ENCODE measurements around the gene TRAPPC10. TPM values are rescaled to one million over a fixed set of nuclear protein-coding genes. Genes with fewer than 3 reads are reported as not detected.

TRAPPC10 gene
- total and polyA plus RNA-seq, 7 donors = 8.4 to 27.3 (median 19.6) TPM

DNA sequence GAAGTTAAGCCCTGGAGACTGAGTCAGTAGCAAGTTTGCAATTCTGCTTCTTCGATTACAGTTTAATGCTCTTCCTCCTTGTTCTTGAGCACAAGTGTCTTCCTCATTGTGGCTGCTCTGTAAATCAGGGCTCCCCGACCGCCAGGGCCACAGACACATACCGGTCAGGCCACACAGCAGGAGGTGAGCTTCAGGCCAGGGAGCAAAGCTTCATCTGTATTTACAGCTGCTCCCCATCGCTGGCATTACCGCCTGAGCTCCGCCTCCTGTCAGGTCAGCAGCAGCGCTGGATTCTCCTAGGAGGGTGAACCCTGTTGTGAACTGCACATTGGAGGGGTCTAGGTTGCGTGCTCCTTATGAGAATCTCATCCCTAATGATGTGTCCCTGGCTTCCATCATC lies 1.7 kb upstream of the TRAPPC10 start:
- H3K27me3 ChIP-seq = no peaks in the 10 kb centered on the region
- intact Hi-C loops (cut with DNase I) = loop anchor here (10.0 kb wide), 1 partner anchor 444 kb away; the partner anchor contains the start of gene LRRC3
- no peak for DNase-seq
- WGBS, 2 donors = 79 to 83% methylated on average over 9 of the region's 9 CpGs
- no peaks in the 10 kb centered on the region for H3K36me3 ChIP-seq
- no peak overlapping the region for H3K27ac ChIP-seq
- H3K4me3 ChIP-seq = no peak overlapping the region
- peaks cover 0 to 52% (median 38%) of the 10 kb centered on the region in 4 donors for H3K4me1 ChIP-seq
- TF ChIP-seq EP300 (IDR thresholded peaks at IDR 0.05) (no peak), POLR2AphosphoS5 (IDR thresholded peaks at IDR 0.05) (no peak), POLR2A (IDR thresholded peaks at IDR 0.05) (no peak)
- TF ChIP-seq, protein P1, sequence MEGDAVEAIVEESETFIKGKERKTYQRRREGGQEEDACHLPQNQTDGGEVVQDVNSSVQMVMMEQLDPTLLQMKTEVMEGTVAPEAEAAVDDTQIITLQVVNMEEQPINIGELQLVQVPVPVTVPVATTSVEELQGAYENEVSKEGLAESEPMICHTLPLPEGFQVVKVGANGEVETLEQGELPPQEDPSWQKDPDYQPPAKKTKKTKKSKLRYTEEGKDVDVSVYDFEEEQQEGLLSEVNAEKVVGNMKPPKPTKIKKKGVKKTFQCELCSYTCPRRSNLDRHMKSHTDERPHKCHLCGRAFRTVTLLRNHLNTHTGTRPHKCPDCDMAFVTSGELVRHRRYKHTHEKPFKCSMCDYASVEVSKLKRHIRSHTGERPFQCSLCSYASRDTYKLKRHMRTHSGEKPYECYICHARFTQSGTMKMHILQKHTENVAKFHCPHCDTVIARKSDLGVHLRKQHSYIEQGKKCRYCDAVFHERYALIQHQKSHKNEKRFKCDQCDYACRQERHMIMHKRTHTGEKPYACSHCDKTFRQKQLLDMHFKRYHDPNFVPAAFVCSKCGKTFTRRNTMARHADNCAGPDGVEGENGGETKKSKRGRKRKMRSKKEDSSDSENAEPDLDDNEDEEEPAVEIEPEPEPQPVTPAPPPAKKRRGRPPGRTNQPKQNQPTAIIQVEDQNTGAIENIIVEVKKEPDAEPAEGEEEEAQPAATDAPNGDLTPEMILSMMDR (IDR thresholded peaks at IDR 0.05) = no peak
- H3K9me3 ChIP-seq = no peaks in the 10 kb centered on the region

DNA sequence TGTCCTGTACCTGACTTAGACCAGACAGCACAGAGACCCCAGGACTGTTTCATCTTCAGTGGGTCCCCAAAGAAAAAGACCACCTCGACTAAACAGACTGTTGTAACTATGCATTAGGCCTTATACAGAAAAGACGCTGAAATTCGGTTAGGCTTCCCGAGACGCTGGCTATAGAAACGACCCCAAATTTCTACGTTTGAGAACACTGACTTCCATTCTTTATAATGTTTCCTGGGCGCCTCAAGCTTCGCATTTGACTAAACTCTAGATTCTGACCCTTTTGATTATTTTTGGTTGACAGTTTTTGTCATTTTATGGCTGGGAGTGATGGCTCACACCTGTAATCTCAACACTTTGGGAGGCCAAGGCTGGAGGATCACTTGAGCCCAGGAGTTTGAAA lies 986 bp upstream of the TRAPPC10 start:
- H3K4me1 ChIP-seq = peaks cover 0 to 49% (median 34%) of the 10 kb centered on the region in 4 donors
- intact Hi-C loops (cut with DNase I) = loop anchor here (10.0 kb wide), 1 partner anchor 444 kb away; the partner anchor contains the start of gene LRRC3
- no peaks in the 10 kb centered on the region for H3K9me3 ChIP-seq
- no peaks in the 10 kb centered on the region for H3K36me3 ChIP-seq
- no peak for TF ChIP-seq POLR2AphosphoS5 (IDR thresholded peaks at IDR 0.05)
- H3K27ac ChIP-seq = peak overlapping the region; percentile 85 to 98 (median 98)
- H3K27me3 ChIP-seq = no peaks in the 10 kb centered on the region
- 80 to 84% methylated on average over 9 of the region's 9 CpGs for WGBS, 2 donors
- peak overlapping the region; percentile 59 to 99 (median 78) for H3K4me3 ChIP-seq
- no peak for DNase-seq

DNA sequence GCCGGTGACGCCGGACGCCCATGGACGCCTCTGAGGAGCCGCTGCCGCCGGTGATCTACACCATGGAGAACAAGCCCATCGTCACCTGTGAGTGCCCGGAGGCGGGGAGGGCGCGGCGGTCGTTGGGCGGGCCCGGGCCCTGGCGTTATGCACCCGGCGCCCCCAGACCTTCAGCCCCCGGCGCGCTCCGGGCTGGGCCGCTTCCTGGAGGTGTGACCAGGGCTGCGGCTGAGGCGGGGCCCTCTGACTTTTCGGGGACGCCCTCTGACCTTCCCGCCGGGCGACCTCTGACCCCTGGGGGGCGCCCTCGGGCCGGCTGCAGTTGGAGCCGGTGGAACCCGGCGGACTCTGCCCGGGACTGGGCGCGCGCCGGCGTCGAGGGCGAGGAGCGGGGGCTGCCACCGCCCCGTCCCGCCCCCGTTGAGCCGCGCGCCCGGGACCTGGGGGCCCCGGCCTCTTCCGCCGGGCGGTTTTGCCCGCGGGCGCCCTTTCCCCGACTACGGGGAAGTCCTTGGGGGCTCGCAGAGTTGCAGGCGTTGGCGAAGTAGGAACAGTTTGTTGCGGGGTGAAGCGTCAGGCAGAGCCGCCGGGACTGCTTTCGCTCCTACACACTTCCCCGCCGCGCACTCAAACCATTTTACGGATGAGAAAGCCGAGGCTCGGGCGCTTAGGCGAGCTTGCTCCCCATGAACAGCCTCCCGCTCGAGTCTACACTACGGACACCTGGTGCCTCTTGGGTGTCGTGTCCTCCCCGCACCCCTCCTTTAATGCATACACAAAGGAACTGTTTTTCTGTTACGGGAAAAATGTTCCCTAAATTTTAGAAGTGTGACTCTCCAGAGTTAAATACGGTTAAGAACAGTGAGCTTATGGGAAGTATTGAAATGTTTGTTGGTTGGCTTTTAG lies 618 bp downstream of the TRAPPC10 start:
- 0 to 1% methylated on average over 87 of the region's 87 CpGs for WGBS, 2 donors
- H3K27ac ChIP-seq = peak overlapping the region; percentile 85 to 98 (median 98)
- H3K9me3 ChIP-seq = no peaks in the 10 kb centered on the region
- TF ChIP-seq EP300 (IDR thresholded peaks at IDR 0.05) (no peak), POLR2A (IDR thresholded peaks at IDR 0.05) (no peak), POLR2AphosphoS5 (IDR thresholded peaks at IDR 0.05) (no peak)
- TF ChIP-seq, protein P1 (IDR thresholded peaks at IDR 0.05) = no peak
- H3K27me3 ChIP-seq = no peaks in the 10 kb centered on the region
- H3K4me3 ChIP-seq = peak overlapping the region; percentile 71 to 99 (median 86)
- peak; percentile 74 for DNase-seq
- no peaks in the 10 kb centered on the region for H3K36me3 ChIP-seq
- peaks cover 0 to 42% (median 27%) of the 10 kb centered on the region in 4 donors for H3K4me1 ChIP-seq
- intact Hi-C loops (cut with DNase I) = loop anchor here (2.0 to 10.0 kb wide), 2 partner anchors 286 to 442 kb away; partner anchors contain the start of gene LRRC3

DNA sequence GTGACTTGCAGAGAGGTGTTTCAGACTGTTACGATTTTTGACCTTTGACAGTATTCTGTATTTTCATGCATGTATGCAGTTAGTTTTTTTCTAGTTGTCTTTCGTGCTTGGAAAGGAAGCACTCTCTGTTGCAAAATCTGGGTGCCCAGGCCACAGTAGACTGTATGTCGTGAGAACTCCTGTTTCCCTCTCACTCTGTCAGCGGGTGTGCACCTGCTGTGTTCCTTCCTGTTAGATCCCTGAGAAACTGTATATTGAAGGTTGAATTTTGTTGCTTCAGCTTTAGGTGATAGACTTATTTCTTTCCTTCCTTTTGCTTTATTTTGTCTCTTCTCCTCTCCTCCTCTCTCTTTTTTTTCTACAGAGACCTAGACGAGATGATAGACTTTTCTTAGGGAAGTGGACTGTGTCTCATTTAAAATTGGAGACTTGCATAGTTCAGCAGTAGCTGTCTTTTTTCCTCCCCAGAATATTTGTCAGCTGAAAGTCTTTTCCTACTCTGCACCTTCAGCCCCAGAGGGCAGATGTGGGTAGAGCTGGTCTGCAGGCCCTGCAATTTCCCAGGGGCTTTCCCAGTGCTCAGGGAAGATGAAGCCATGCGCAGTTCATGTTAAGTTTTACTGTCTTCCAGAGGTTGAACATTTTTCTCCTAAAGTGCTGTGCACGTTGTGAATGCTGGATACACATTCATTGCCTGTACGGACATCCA lies 1.4 kb downstream of the TRAPPC10 start:
- DNase-seq = no peak
- Histone ChIP-seq H3K4me3 (peak overlapping the region; percentile 71 to 99 (median 86)), H3K4me1 (peaks cover 0 to 42% (median 27%) of the 10 kb centered on the region in 4 donors), H3K27ac (peak overlapping the region; percentile 85 to 98 (median 98)), H3K27me3 (no peaks in the 10 kb centered on the region), H3K9me3 (no peaks in the 10 kb centered on the region), H3K36me3 (no peaks in the 10 kb centered on the region)
- 7 to 11% methylated on average over 8 of the region's 8 CpGs for WGBS, 2 donors
- intact Hi-C loops (cut with DNase I) = loop anchor here (2.0 to 10.0 kb wide), 2 partner anchors 285 to 441 kb away; partner anchors contain the start of gene LRRC3
- TF ChIP-seq POLR2A (IDR thresholded peaks at IDR 0.05) (no peak), EP300 (IDR thresholded peaks at IDR 0.05) (no peak), POLR2AphosphoS5 (IDR thresholded peaks at IDR 0.05) (no peak)
- TF ChIP-seq, protein P1 (IDR thresholded peaks at IDR 0.05) = no peak
